Kidney (tissue), 14 donors: ENCODE measurements around the gene UBA1. TPM values are rescaled to one million over a fixed set of nuclear protein-coding genes. Genes with fewer than 3 reads are reported as not detected.

Source experiments
- DNase-seq, 5 donors: peaks; one replicate each; pipeline ENCODE4 v3.0.0-alpha.2; 2013 to 2020
- FAIRE-seq: peaks from 2 replicates; lab custom pipeline; 2012; peaks lifted over from hg19 to GRCh38; lab: Jason Lieb, UNC
- H3K27ac ChIP-seq, 2 donors: one replicate each; pipeline ENCODE4 v1.7.0; 2013; ENCODE audit warnings: low read depth in 2 of 2, low read length in 2 of 2, inconsistent platforms in 1 of 2
- H3K27me3 ChIP-seq: one replicate; pipeline ENCODE4 v1.7.1; 2013; ENCODE audit warnings: low read length, inconsistent platforms; ENCODE audit not compliant: control insufficient read depth, insufficient read depth
- H3K36me3 ChIP-seq, 3 donors: one replicate each; pipeline versions ENCODE4 v1.7.0 to v1.7.1; 2013; ENCODE audit warnings: low read length in 3 of 3, control low read depth in 1 of 3, inconsistent platforms in 1 of 3; ENCODE audit not compliant: insufficient read depth in 3 of 3, control insufficient read depth in 2 of 3
- H3K4me1 ChIP-seq, 3 donors: one replicate each; pipeline versions ENCODE4 v1.7.0 to v1.7.1; 2013; ENCODE audit warnings: low read length in 3 of 3, inconsistent platforms in 1 of 3, low read depth in 1 of 3; ENCODE audit not compliant: control insufficient read depth in 2 of 3, insufficient read depth in 2 of 3
- H3K4me3 ChIP-seq, 3 donors: one replicate each; pipeline versions ENCODE4 v1.7.0 to v1.8.1; 2013; ENCODE audit warnings: low read length in 3 of 3, control low read depth in 1 of 3, inconsistent platforms in 1 of 3
- H3K9ac ChIP-seq, 3 donors: one replicate each; pipeline versions ENCODE4 v1.7.0 to v1.7.1; 2013; ENCODE audit warnings: low read length in 3 of 3, control low read depth in 1 of 3, inconsistent platforms in 1 of 3
- H3K9me3 ChIP-seq, 3 donors: one replicate each; pipeline versions ENCODE4 v1.7.0 to v1.7.1; 2013; ENCODE audit warnings: low read length in 3 of 3, control low read depth in 1 of 3, inconsistent platforms in 1 of 3; ENCODE audit not compliant: control insufficient read depth in 2 of 3, insufficient read depth in 1 of 3
- CTCF ChIP-seq: IDR thresholded peaks from 3 replicates; pipeline ENCODE4 v1.5.1; 2012; ENCODE audit warnings: mild to moderate bottlenecking, moderate library complexity, borderline replicate concordance; ENCODE audit not compliant: insufficient read depth; ENCODE audit errors: extremely low read depth
- intact Hi-C: fragments of 100-400 bp; cut with DNase I; formaldehyde crosslinking; loops from one replicate; pipeline ENCODE4 v1.11.1; 2022
- polyA plus RNA-seq: library from polyadenylated mRNA; stranded (reverse); fragments of 350-450 nt; fragmentation: Illumina TruSeq; extraction: RNeasy Lipid Tissue Mini Kit (QIAGEN cat#74804); gene quantifications from one replicate; pipeline ENCODE4 v1.2.3, GENCODE V29; 2014; ENCODE audit warnings: low read depth, low replicate concordance; ENCODE audit not compliant: insufficient read depth
- total RNA-seq: library from RNA; stranded (reverse); fragmentation: NEBNext Ultra II Directional; extraction: Animal tissue kit (Norgen Biotek cat#: 25700); gene quantifications from one replicate; pipeline ENCODE4 v1.2.1, GENCODE V29; 2021
- donor health status: control.
- donor health status: control.
- donor health status: control.
- donor health status: control.
- donor health status: control.
- donor health status: DM: yes; HTN: yes; CAD: no.
- donor health status: Normal renal cell carcinoma (clear cell type).

Gene UBA1
- total and polyA plus RNA-seq, 2 donors from 2014 or later, result 155 to 218 TPM

- DNase-seq (peak in 1 of 5 donors; percentile 41), FAIRE-seq (no peak)
- Histone ChIP-seq H3K27ac (no peak overlapping the region), H3K4me3 (no peak overlapping the region), H3K4me1 (peaks cover 0 to 20% (median 12%) of the 10 kb centered on the region in 3 donors), H3K9ac (no peak overlapping the region), H3K9me3 (no peaks in the 10 kb centered on the region), H3K27me3 (peaks cover 4% of the 10 kb centered on the region), H3K36me3 (peaks cover 5 to 31% (median 13%) of the 10 kb centered on the region in 3 donors)
- TF ChIP-seq CTCF, result no peak
- intact Hi-C loops, result no loop called here
These were observed 28.1 kb downstream of the UBA1 start for GRCh38 chrX:47221756-47222155.

- H3K9me3 ChIP-seq, result no peaks in the 10 kb centered on the region
- H3K36me3 ChIP-seq, result peaks cover 5 to 32% (median 13%) of the 10 kb centered on the region in 3 donors
- H3K27me3 ChIP-seq, result peaks cover 4% of the 10 kb centered on the region
- no peak overlapping the region for H3K4me3 ChIP-seq
- no peak for FAIRE-seq
- intact Hi-C loops, result no loop called here
- H3K9ac ChIP-seq, result no peak overlapping the region
- peaks cover 0 to 16% (median 8%) of the 10 kb centered on the region in 3 donors for H3K4me1 ChIP-seq
- no peak overlapping the region for H3K27ac ChIP-seq
- DNase-seq, result peak in 1 of 5 donors; percentile 43
- no peak for TF ChIP-seq CTCF
These were observed 29.2 kb downstream of the UBA1 start for GRCh38 chrX:47222751-47223350.

GRCh38 chrX:47223476-47224250 is 30.0 kb downstream of the UBA1 start:
- Histone ChIP-seq H3K9me3 (no peaks in the 10 kb centered on the region), H3K27ac (no peak overlapping the region), H3K4me1 (peaks cover 0 to 16% (median 8%) of the 10 kb centered on the region in 3 donors), H3K9ac (no peak overlapping the region), H3K36me3 (peaks cover 5 to 32% (median 16%) of the 10 kb centered on the region in 3 donors), H3K4me3 (no peak overlapping the region), H3K27me3 (peaks cover 4% of the 10 kb centered on the region)
- intact Hi-C loops, result no loop called here
- TF ChIP-seq CTCF, result no peak
- peak in 1 of 5 donors; percentile 48 for DNase-seq
- no peak for FAIRE-seq
